GM19351 (cell line): ENCODE results near the gene RAPGEF3.

ENCODE experiments used
- ATAC-seq: cut with Tn5 transposase; IDR thresholded peaks from one replicate; pipeline ENCODE4 v1.9.1; 2021; ENCODE audit warnings: mild to moderate bottlenecking, moderate library complexity; ENCODE audit not compliant: unreplicated experiment

Gene RAPGEF3

DNA sequence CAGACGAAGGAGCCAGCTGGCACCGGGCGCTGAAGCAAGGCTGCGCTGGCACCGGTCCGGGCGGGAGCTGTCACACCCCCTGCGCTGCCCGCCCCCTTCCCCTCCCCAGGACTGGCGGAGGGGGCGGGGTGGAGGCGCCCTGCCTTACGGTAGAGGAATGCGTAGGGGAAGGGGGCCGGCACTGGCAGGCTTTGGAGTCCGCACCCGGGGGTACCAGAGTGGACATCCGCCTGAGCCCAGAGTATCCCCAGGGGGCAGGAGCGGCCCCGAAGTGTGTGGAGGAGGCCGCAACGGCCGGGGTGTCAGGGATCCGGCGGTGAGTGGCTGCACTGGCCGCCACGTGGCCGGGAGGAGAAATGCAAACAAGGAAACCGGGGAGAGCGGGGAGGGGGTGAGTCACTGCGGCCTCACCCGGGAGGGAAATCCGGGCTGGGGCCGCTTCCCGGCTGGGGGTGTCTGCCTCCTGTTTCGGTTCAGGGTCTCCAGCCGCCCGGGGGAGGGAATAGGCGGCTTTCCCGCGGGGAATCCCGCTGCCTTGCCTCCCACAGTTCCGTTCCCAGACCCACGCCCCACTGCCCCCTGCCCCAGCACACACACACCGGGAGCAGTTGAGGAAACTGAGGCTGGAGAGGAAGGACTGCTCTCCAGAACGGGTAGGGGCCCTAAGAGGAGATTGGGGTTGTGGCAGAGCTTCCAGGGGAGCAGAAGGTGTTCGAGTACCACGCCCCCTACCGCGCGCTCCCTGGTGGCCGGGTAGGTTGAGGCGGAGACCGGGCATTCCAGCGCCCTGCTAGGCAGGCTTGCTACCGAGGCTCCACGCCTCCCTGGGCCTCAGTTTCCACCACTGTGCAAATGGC lies at the start of gene RAPGEF3:
Gene RAPGEF3, minus strand, starts transcription at position 47 of the 857 bp plus-strand sequence. CDS start 324 bp downstream, outside the sequence.
- ATAC-seq, result peak; percentile 43

DNA sequence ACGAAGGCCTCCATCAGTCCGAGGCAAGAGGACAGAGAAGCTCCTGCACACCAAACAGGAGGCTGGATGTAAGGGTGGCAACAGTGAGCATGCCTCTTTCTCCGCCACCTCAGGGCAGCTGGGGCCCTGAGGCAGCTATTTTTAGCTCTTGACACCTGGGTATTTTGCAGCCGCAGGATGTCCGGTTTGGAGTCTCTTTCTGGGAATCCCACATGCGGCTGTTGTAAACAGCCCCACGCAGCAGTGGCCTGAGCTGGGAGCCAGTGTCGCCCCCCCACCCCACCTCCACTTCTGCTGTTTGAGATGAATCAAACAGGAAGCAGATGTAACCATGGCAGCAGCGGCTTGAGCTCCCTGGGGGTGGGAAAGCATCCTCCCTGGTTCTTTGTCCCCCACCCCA lies 49.4 kb upstream of the RAPGEF3 start:
- ATAC-seq, result peak; percentile 29

DNA sequence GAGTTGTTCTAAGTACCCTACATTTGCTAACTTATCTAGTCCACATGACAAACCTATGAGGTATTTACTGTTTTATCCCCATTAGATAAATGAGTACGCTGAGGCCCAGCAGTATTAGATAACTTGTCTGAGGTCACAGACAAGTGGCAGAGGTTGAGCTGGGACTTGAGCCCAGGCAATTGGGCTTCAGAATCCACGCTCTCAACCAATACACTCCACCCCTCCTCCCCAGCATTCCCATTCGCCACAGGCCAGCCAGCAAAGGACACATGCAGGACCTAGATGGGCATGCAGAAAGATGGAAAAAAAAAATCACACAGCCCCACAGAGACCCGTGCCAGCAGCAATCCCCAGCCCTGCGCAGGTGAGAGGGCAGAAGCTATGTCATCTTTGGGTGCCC lies 48.7 kb upstream of the RAPGEF3 start:
- ATAC-seq, result no peak

DNA sequence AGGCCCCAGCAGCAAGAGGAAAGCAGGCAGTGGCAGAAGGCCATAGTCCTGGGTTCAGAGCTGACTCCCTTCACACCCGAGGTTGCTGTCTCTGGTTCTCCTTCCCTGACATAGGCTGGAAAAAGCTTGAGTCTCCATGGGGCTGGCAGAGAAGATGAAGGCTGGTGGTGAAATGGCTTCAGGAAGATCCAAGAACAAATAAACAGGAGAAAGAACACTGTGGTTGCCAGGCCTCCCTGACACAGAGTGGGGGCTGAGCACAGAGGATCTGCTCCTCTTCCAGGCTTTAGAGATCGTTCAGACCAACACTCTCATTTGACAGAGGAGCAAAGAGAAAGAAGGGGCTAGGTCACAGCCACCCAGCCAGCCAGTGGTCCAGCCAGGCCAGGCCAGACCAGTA lies 46.7 kb upstream of the RAPGEF3 start:
- no peak for ATAC-seq

DNA sequence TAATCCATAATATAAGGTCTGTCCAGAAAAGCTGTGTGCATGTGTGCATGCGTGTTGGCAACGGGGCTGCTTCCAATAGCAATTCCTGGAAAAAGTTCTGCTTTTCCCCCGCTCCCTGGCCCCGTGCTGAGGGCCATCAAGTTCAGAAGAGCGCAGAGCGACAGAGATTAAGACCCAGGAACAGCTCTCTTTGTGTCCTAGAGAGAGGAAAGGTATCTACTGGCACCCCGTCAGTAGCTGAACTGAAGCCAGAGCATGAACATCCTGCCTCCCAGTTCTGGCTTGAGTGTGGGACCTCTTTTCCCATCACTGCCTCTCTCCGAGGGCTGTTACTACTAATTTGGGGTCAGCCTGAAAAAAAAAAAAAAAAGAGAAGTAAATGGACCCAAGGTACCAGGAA lies 45.5 kb upstream of the RAPGEF3 start:
- ATAC-seq, result no peak

- no peak for ATAC-seq
Observed at GRCh38 chr12:47803191-47803875, 44.7 kb upstream of the RAPGEF3 start.

GRCh38 chr12:47802312-47802711 lies 43.6 kb upstream of the RAPGEF3 start:
- ATAC-seq, result no peak

DNA sequence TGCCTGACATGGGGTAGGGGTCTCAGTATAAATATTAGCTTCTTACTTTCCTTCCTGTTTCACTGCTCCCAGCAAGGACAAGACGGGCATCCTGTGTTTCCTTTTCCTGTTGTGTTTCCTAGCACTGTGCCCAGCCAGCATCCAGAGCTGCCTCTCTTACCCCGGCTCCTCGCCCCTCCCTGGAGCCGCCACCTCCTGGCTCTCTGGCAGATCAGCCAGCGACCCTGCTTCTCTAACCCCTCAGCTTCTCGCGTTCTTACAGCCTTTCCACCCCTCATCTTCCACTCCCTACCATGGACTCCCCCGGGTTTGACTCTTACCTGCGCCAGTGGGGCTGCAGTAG lies 43.2 kb upstream of the RAPGEF3 start:
- ATAC-seq, result no peak

DNA sequence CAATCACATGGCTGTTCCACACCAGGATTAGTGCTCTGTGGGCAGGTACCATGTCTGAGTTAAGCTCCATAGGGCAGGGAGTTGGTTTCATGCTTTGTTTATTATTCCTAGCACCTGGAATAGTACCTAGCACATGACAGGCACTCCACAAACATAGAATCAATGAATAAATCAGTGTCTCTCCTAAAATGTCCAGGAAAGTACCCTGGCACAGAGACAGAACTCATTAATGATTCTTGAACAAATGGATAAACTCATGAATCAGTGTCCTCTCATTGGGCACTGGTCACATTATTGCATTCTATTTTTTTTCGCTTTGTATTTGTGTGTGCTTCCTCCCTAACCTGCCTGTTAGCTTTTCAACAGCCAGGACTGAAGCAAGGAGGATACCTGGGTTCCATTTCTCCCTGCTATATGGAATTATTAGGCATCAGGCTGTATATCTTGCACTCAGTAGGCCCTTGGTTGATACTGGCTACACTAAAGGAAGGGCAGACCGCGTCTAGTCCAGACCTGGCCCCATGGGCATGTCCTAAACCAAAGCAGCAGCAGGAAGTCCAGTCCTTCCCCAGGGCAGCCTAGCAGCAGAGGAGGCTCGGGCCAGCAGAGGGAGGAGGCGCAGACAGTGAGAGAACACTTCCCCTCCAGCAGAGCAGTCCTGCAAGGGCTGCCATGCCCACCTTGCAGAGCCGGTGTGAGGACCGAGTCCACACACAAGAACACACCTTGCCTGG lies 42.7 kb upstream of the RAPGEF3 start:
- ATAC-seq, result no peak

GRCh38 chr12:47800582-47800981 lies 41.9 kb upstream of the RAPGEF3 start:
- ATAC-seq, result no peak

DNA sequence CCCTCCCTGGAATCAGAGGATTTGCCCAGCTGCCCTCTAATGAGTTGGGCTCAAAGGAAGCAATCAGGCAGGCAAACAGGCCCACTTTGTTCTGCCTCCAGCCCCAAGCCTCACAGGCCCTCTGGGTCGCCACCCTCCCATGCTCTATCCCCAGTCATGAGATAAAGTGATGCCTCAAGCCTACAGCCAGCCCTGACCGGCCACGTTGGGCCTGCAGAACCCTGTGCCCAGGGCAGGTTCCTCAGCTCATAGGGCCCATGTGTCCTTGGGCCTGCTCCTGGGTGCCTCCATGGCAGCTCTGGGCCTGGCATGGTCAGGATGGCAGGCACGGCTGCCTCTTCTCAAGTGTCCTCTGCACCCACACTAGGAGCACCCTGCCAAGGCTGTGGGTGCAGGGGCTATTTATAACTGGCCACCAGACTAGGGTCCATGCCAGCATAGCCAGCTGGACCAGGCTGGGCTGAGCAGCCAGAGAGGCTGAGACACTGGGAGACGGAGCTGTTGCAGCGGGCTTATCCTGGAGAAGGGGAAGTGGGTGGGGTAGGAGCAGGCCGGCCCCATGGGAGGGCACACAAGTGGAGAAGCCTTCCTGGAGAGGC lies 40.8 kb upstream of the RAPGEF3 start:
- ATAC-seq, result no peak

DNA sequence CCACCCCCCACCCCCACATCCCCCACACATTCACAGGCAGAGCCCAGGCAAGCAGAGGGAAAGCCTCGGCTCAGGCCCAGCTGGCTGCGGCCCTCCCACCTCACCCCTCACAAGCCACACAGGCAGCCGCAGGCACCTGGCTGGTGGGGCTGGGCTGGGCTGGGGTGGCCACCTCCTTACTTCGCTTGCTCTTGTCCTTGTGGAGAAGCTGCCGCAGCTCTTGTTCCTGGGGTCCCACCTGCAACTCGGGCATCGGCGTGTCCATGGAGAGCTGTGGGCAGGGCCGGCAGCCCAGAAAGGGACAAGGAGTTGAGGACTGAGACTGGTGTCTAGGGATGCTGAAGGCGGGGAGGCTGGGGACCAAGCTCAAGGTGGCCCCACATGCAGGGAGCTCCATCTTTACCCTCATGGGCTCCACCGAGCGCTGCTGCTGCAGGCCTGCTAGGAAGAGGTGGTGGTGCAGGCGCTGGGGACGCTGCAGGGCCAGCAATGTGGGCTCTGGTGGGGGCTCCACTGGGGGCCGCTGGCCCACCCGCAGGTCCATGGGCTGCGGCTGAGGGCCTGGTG lies 39.8 kb upstream of the RAPGEF3 start:
- no peak for ATAC-seq

DNA sequence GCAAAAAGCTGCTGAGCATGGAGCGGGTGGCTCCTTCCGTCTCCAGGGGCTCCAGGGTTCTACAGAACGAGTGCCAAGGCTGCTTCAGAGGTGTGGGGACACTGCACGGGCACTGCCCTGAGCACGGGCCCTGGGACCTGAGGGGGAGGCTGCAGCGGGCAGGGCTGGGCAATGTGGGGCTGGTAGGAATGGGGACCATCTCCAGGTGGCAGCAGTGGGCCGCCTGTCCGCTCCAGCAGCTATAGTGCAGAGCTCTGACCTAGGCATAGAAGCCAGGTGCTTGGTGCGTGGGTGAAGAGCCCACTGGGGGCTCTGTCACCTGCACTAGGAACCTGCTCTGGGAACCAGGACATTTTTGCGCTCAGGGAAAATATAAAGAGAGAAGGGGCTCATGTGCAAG lies 38.8 kb upstream of the RAPGEF3 start:
- no peak for ATAC-seq

GRCh38 chr12:47795814-47796411 lies 37.2 kb upstream of the RAPGEF3 start:
- ATAC-seq, result no peak

DNA sequence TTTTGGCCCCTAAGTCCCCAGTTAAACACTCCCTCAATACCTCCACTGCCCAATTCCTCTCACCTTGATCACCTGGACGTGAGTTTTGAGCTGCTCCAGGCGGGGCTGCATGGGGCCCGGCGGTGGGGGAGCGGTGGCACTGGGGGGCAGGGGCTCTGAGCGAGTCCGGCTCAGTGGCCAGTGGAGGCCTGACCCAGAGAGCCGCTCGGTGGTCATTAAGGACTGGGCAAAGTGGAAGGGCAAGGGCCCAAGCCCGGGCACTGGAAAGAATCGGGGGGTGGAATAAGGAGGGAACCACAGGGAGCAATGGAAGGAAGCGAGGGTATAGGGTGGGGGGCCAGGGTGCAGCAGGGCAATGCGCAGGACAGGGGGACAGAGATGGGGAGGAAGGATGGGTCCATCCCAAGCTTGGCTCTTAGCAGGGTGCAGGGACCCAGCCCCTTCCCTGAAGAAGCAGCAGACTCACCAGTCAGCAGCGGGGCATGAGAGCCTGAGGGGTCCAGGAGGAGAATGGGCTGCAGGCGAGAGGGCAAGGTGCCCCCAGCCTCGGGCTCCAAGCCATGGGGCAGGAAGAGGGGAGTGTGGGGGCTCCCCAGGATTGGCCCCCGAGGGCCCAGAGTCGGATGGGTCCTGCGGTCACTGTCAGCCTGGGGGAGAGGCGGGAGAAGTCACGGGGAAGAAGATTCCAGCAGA lies 36.6 kb upstream of the RAPGEF3 start:
- ATAC-seq, result no peak

GRCh38 chr12:47794679-47795078 lies 36.0 kb upstream of the RAPGEF3 start:
- ATAC-seq, result no peak

- ATAC-seq, result no peak
Observed at GRCh38 chr12:47793015-47793681, 34.5 kb upstream of the RAPGEF3 start.

- no peak for ATAC-seq
Observed at GRCh38 chr12:47791874-47792273, 33.2 kb upstream of the RAPGEF3 start.

- ATAC-seq, result no peak
Observed at GRCh38 chr12:47791351-47791746, 32.7 kb upstream of the RAPGEF3 start.
